GM18867 (cell line): ENCODE data around the gene PRDM5.
"Not testable (repeated sequence)": the region's sequence is repeated elsewhere in the genome, so short reads cannot be mapped to it uniquely, and the experiment has no call there.

Experiments used
- ATAC-seq: cut with Tn5 transposase; IDR thresholded peaks from one replicate; pipeline ENCODE4 v1.9.1; 2021; ENCODE audit warnings: mild to moderate bottlenecking, moderate library complexity; ENCODE audit not compliant: unreplicated experiment

Gene PRDM5

GRCh38 chr4:120761070-120761469, 161.5 kb downstream of the PRDM5 start:
- no peak for ATAC-seq

DNA sequence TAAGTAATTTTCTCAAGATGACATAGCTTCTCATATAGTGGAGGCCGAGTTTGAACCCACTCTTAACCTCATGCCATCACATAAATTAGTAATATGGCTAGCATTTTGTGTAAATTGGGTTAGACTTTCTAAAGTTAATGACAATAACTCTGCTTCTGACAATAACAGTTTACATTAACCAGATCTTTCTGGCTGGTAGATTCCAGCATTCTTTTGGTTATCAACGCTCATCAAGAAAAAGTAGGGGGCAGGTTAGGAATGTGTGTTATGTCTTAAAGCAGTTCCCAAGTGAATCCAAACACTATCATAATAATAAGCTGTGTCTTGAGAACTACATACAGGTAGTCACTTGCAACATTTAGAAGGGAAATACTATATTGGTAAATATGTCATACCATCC, 162.5 kb downstream of the PRDM5 start:
- ATAC-seq, result no peak

- ATAC-seq, result no peak
Observed at GRCh38 chr4:120755864-120756263, 166.7 kb downstream of the PRDM5 start.

GRCh38 chr4:120754590-120754989, 167.9 kb downstream of the PRDM5 start:
- ATAC-seq, result no peak

- no peak for ATAC-seq
Observed at GRCh38 chr4:120753854-120754253, 168.7 kb downstream of the PRDM5 start.

GRCh38 chr4:120750152-120750525, 172.4 kb downstream of the PRDM5 start:
- no peak for ATAC-seq

- ATAC-seq, result peak; percentile 98
Observed at GRCh38 chr4:120749445-120750151, 172.9 kb downstream of the PRDM5 start.

GRCh38 chr4:120741636-120742035, 180.9 kb downstream of the PRDM5 start:
- not testable (repeated sequence) for ATAC-seq

DNA sequence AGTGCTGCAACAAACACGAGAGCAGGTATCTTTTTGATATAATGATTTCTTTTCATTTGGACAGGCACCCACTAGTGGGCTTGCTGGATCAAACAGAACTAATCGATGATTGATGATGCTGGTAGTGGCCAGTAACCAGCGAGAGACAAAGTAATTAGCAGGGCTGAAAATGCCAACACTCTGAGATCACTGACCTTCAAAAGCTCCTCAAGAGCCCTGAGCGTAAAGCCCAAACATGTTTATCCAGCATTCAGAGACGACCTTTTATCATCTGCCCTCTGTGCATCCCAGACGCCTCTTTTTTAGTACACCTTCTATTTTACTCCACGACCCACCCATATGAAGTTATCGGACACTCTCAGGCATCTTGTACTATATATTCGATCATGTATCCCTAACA, 186.2 kb downstream of the PRDM5 start:
- ATAC-seq, result no peak

GRCh38 chr4:120733968-120734367, 188.6 kb downstream of the PRDM5 start:
- no peak for ATAC-seq

GRCh38 chr4:120733054-120733453, 189.5 kb downstream of the PRDM5 start:
- no peak for ATAC-seq

GRCh38 chr4:120731561-120731960, 191.0 kb downstream of the PRDM5 start:
- no peak for ATAC-seq

- ATAC-seq, result no peak
Observed at GRCh38 chr4:120730777-120731320, 191.7 kb downstream of the PRDM5 start.

DNA sequence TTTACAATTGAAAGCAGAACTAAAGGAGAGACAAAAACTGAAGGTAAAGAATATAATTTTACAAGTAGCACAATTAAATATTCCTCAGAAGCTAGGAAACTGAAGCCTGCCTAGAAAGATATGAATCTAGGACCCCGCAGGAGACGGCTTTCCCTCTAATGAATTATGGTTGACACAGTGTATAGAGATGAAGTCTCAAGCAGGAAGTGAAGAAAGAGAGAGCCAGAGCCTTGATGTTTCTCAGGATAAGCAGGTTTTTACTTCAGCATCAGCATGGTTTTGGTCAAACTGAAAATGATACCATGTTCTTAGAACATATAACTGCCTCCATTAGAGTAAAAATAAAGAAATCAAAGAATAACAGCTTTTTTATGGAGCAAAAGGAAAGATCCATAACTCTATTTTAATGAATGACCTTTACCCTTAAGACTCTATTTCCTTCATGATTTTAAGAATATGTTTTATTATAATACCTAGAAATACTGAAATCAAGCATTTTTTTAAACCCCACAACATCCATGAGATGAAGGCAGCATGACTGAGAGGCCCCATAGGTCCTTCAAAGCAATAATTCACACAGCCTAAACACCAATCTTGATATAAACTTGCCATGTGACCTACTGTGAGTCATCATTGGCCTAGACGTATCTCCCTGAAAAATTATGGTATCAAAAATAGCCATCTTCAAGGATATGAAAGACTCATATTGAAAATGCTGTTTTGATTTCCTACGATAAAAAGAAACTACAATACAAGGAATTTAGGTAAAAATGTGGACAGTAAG, 193.4 kb downstream of the PRDM5 start:
- no peak for ATAC-seq

GRCh38 chr4:120725639-120726580, 196.6 kb downstream of the PRDM5 start:
- no peak for ATAC-seq

DNA sequence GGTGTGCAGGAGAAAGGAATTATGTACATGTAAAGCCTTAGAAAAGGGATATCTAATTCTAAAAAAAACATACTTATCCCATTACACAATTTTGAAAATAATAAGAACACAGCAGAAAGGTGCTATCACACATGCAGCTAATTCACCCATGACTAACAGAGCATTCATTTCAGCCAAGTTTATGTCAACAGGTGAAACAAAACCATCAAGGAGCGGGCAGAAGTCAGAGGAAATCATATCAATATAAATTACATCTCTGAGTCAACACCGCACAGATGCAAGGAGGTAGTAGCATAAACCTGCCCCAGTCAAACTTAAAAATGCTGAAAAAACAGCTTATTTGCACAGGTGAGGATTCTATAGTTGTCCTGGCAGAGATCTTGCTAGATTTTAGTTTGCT, 197.9 kb downstream of the PRDM5 start:
- no peak for ATAC-seq

DNA sequence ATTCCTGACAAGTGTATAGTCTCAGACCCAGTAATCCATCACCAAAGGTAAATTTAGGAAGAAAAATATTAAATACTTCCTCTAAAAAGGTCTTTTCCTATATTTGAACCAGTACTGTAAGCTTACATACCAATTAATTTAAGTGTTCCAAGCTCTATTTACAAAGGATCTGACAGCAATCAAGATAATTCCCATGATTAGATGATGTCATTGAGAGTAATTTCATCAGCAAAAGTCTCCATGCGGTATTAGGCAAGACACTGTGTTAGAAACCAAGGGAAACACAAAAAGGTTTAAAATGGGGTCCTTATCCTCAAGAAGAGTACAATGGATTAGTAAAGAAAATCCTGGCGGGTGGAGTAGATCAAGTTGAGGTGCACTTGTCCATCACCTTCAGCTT, 198.5 kb downstream of the PRDM5 start:
- ATAC-seq, result no peak

GRCh38 chr4:120723105-120723504, 199.4 kb downstream of the PRDM5 start:
- ATAC-seq, result no peak

- ATAC-seq, result no peak
Observed at GRCh38 chr4:120722655-120723054, 199.9 kb downstream of the PRDM5 start.

DNA sequence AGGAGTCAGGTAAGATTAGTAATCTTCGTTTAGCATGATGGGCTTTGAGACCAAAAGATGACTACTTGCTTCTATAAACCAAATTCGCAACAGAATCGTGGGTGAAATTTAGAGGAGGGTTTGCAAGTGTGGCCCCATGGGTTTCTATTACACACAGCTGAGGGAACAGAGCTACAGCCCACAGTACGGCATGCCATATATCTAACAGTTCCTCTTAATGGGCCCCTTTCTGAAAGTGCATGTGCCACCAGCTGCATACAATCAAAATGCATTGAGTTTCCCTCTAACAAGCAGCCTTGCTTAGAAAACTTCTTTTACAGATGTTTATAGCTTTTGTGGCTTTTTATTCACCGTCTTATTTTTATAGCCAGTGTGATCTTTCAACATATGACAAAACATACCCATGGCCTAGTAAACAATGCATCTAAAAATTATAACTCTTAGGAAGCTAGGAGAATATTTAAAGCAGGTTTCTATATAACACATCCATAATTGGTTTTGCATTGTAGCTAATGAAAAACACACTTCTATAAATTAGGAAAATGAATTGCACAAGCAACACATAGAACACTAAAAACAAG, 202.1 kb downstream of the PRDM5 start:
- peak; percentile 64 for ATAC-seq
